Middle frontal gyrus (tissue), 1 donor: ENCODE data around the gene GHRH.

ENCODE experiments used
- DNase-seq: peaks from one replicate; pipeline ENCODE4 v3.0.0-alpha.2; 2015; ENCODE audit warnings: low spot score; ENCODE audit errors: extremely low spot score

Gene GHRH

DNA sequence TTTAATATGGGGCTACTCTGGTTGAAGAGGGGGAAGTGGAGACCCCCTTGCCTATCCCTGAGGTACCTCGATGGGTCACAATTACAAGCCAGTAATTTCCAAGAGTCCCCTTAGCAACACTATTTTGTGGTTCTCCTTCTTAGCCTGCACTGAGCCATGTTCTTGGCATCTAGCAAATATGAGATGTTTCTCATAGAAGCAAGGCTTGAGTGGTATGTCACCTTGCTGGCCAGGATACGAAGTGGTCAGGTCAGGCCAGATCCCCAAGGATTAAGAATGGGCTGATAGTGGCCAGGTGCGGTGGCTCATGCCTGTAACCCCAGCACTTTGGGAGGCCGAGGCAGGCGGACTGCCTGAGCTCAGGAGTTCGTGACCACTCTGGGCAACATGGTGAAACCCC lies 2.1 kb upstream of the GHRH start:
- no peak for DNase-seq

DNA sequence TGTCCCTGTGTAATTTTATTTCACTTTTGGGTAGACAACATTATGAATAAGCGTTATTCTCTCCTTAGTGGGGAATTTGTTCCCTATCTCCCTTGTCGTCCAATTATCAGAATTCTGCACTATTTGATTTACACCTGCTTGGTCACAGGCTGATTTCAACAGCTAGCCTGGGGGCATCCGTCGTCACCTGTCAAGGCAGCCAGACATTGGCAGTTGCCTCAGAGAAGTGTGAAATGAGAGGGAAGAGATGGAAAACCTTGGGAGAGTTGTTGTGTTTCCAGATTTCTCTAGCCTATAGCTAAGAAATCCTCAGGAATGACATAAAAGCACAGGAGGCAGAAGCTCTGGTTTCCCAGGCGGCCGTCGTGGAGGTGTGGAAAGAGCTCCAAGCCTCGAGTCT lies 891 bp upstream of the GHRH start:
- DNase-seq: no peak

DNA sequence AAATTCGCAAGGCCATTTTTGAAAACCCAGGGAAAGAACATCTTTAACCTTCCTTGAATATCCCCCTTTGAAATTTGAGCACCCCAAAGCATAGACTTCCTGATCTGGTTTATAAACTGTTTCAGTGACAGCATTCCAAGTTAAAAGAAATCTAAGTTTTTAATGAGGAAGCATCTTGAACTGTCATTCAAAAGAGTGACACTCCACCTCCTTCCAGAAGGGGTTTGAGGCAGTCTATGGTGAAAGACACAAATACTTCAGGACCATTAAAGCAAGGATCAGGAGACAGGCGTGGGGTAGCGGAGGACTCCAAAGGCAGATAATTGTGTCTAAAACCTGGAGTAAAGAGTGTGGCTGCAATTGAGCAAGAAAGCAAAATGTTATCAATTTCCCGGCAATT lies 691 bp downstream of the GHRH start:
- no peak for DNase-seq

DNA sequence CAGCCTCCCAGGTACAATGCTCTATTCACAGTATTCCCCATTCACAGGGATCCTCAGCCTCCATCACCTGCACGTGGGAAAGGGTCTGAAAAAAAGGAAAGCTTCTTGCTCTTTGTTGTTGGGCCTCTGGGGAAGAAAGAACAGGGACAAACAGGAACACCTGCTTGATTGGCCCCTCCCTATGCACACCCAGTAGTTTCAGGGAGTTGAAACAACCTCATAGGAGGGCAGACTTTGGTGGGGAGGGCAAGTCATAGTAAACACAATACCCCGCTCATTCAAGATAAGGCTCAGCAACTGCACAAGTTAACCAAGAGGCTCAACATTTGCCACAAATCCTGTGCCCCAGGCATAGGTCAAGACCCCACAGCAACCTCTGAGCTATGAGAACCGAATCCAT lies 1.7 kb downstream of the GHRH start:
- no peak for DNase-seq

DNA sequence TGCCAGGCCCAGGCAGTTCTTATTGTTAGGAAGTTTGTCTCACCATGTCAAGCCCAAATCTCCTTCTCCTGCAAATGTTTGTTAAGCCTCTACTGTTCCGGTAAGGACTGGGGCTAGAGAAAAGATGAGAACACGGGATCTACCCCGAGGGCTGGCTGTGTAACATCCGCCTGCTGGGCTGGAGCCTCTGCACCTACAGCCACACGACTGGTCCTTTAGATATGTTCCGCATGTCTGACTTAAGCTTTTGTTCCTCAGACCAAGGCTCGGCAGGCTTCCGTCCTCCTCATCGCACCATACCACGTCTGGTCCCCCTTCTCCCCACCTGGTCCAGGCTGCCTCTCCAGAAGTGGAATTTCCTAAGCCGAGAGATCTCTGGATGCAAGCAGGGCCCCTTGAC lies 2.6 kb downstream of the GHRH start:
- DNase-seq: no peak

DNA sequence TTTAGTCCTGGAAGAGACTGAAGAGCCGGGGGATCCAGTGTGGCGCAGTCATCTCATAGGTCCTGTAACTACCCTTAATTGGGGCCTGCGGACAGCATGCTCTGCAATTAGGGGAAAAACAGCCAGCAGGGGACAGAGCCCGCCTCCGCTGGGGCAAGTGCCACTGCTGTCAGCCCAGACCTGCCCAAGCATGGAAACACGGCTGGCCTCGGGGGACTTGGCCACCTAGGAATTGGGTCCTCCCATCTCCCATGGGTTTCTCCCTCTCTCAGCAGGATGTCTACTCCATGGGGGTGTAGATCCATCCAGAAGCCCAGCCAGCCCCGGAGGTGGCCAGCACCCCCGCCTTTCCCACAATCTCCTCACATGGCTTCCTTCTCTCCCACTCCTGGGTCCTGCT lies 3.6 kb downstream of the GHRH start:
- DNase-seq: no peak

DNA sequence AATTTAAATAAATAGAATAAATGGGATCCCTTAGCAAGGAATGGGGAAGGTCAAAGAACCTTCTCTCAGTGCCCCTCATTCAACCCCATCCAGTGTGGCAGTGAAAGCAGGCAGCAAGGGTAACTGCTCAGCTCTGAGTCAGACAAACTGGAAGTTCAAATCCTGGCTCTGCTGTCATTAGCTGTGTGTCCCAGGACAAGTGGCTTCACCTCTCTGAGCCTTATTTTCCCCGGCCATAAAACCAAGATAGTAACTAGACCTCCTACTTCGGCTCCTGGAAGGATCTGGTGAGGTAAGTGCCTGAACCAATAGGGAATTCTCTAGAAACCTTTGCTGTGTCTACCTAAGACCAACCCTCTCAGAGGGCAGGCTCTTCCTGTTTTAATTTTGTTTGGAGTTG lies 4.1 kb downstream of the GHRH start:
- DNase-seq: no peak

DNA sequence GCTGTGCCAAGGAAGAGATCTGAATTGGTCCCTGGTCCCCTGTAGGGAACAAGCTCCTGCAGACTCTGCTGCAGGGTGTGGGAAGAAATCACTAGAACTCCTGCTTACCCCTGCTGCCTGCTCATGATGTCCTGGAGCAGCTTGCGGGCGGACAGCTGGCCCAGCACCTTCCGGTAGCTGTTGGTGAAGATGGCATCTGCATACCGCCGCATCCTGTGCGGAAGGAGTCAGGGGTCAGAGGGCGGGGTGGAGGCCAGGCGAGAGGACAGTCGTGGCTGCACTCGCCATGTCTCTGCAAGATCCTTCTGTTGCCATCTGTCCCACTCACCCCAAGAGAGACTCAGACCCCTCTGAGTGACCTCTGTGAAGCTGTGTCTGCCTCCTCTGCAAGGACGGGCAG lies 5.3 kb downstream of the GHRH start:
- no peak for DNase-seq

DNA sequence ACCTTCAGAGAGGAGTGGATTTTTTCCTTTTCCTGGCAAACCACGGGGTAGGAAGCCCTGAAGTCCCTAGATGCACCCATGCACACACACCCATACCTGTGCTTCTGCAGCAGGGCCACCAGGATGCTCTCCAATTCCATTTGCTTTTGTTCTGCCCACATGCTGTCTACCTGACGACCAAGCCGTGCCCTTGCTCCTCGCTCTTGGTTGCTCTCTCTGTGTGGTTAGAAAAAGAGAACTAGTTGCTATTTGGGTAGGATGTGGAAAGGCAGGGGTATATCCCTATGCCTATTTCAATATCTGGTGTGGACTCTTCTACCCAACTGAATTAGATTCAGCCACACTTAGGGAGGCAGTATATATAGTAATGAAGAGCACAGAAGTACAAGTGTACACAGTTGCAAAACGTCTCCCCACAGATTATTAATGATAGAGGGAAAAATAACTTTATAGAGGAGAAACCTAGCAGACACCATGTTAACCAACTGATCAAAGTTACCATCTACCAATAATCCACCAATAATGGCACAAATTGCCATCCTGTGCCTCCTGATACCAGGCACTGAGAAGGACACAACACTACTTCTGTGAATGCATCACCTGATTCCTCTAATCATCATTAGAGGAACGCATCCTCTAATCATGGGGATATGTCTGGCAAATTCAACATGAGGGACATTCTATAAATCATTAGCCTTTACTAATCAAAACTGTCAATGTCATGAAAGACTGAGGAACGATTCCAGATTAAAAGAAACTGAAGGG lies 7.3 kb downstream of the GHRH start:
- no peak for DNase-seq

DNA sequence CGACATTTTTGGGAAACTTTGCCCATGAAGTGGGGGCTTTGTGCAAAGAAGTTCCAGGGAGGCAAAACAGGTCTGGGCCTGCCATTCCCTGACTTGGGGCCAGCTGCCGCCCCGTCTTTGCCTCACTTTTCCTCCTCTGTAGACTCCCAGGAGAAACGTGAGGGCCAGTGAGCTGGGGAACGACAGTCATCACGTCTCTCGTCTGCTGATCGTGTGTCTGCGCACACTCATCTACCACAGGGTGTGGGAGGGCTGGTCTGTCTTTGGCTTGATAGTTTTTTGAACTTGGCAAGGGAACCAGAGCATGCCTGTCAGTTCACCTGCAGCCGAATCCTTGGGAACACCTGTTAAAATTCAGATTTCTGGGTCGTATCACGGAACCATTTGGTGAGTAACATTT lies 8.5 kb downstream of the GHRH start:
- DNase-seq: no peak

DNA sequence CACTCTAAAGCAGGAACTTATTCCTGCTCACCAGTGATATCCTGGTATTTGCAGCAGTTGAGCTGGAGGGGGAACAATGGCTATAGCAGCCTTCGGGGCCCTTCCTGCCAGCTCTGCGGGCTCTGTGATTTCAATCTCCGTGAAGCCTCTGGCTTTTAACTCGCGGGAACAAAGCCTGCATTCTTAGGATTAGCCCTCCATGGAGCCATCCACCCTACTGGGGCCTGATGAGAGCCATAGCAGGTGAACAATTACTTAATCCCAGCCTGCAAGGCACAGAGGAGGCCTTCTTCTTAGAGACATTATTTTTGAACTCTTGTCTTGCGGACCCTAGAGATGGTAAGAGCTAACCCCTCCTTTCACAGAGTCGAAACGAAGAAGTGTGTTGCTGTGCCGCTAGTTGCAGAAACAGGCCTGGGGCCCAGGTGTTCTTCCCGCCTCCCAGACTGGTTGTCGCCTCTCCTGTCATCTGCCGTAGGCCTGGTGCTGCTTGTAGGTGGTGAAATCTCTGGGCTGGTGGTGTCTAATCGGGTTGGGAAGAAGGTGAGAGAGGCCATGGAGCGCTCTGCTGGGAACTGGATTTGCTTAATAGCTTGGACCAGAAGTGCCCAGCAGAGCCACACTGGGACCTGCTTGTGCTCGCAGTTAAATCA lies 9.7 kb downstream of the GHRH start:
- no peak for DNase-seq

DNA sequence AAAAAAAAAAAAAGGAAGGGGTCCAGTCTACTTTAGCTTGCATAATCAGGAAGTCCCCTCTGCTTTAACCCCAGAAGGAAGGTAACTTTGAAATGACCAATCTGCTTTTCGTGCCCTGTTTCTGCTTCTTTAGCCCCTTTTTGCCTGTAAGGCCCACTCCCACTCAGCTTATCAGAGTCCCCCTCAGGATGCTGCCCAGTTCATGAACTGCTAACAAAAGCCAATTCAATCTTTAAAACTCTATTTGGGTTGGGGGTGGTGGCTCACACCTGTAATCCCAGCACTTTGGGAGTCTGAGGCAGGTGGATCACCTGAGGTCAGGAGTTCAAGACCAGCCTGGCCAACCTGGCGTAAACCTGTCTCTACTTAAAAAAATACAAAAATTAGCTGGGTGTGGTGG lies 12.3 kb downstream of the GHRH start:
- no peak for DNase-seq

DNA sequence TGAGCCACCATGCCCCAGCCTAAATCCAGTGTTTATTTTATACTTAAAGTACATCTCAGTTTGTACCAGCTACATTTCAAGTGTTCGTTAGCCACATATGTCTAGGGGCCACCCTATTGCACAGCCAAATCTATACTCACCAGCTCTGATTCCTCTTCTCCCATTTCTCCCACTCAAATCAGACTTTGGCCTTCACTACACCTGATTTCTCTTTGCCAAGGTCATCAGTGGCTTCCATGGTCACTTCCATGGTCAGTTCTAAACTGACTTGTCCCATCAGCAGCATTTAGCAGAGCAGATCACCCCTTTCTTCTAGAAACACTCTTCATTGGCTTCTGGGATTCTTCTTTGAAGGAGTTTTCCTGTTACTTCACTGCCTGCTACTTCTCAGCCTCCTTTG lies 14.1 kb downstream of the GHRH start:
- DNase-seq: no peak

DNA sequence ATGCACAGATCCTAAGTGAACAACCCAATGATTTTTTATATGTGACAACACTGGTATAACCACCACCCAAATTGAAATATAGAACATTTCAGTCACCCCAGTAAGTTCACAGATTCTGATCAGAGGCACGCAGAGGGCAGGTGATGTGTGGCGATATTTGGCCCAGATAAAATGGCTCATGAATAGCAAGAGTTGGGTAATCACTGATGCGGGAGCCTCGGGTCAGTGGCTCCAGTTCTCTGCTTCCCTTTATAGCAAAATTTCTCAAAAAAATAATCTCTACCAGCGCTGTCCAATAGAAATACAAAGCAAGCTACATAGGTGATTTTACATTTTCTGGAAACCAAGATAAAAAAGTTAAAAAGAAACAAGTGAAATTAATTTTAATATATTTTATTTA lies 14.9 kb downstream of the GHRH start:
- DNase-seq: no peak

DNA sequence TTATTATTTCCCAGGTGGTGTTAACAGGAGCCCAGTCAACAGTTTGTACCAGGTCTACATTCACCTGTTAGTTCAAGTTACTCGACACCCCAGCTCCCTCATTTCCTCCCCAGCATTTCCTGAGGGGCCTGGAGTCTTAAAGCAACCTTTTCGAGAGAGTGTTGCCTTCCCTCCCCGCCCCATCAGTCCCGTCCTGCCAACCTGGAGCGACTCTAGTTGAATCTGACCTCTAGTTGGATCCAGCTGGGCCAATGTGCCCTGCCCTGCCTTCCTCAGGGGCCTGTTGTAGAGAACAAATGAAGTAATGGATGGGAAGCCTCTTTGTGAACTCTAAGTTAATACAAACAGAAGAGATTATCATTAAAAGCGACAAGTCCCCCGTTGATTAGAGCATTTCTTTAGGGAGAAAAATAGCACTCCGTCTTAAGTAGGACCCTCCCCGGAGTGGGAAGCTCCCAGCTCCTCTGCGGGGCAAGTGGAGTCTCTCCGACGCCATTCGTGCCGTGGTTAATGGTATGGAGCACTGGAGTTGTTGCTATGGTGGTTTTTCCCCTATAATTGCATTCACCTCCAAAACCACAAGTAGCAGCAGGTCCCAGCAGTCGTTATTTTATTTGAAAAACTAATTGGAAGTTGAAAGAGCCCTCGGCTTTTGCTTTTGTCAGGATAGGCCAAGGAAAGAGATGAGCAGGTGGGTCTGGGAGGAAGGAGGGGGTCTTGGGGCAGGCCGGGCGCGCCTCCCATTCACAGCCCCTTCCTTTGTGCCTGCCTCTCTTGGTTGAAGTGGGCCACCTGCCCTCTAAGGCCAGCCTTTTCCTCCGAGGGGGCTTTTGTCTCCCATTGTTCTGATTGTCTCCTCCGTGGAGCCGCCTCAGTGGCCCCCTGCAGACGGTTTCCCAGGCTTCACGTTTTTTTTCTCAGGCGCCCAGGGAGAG lies 16.1 kb downstream of the GHRH start:
- no peak for DNase-seq

DNA sequence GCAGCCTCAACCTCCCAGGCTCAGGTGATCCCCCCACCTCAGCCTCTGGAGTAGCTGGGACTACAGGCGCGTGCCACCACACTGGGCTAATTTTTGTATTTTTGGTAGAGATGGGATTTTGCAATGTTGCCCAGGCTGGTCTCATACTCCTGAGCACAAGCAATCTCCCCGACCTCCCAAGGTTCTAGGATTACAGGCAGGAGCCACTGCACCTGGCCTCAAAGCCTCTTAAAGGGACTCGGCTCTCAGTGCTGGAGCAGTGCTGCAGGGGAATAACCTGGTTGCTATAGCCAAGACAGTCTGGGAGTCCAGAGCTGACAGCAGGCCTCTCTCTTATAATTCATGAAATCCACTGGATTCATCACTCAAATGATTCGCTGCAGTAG lies 17.0 kb downstream of the GHRH start:
- DNase-seq: no peak

DNA sequence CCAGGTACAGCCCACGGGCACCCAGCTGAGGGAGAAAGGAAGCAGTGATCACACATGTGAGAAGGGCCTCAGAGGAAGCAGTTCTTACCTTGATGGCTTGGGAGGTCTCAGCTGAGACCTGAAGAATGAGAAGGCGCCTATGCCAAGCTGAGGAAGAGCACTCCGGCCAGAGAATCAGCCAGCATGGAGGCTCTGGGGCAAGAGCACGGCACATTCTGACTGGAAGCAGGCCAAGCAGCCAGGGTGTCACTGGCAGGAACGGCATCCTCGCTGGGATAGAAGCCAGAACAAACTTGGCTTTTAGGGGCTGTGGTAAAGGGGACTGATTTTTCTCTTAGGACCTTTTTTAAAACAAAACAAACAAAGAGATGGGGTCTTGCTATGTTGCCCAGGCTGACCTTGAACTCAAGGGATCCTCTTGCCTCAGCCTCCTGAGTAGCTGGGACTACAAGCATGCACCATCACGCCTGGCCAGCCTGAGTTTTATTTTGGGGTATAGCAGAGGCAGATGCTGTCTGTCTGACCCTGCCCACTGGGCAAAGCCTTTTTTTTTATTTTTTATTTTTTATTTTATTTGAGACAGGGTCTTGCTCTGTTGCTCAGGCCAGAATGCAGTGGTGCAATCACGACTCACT lies 17.6 kb downstream of the GHRH start:
- no peak for DNase-seq

DNA sequence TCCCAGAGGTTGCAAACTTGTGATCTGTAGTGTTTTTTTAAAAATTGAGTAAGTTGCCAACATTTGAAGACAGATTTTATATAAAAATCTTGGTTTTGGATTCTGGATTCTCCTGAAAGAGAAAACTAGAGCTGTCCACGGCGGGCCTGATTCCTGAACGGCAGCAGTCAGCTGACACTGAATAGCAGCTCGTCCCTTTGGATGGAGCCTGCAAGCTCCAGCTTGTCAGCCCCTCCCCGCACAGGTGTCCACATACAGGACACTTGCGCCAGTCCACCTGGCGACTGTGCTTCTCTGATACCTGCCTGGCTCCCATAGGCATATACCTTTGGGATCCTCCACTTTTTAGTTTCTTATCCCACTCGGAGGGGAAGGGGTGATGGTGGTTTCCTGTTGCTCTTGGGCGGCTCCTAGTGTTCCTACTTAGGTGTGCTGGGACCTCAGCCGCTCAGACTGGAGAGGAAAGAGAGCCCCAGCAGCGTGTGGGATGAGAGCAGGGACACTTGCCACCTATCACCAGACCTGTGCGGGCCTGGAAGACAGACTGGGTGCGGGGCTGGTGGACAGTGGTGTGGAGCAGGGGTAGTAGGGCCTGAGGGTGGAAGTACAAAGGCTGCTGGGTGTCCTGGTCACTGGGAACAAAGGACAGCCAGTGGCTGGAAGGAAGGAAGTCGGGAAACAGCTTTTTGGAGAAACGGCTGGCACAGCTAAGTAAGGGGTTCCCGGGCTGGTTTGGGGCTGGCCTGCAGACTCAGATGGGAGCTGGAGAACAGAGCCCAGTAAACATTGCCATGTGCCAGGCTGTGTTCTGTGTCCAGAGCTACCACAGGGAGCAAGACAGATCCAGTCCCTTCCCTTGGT lies 18.3 kb downstream of the GHRH start:
- DNase-seq: no peak

DNA sequence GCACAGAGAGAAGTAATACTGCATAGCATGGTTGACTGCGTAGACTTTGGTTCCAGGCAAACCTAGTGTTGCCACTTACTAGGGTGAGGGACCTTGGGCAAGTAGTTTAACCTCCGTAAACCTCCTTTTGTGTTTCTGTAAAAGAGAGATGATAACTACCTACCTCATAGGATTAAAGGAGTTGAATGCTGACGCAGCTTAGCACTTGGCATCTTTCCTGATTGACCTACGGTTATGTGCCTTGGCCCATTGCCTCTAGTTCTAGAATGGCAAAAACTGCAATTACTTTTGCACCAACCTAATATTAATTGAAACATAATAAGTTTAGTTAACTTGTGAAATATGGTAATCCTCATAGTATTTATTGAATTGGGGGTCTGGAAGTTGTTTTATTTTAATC lies 19.1 kb downstream of the GHRH start:
- no peak for DNase-seq

DNA sequence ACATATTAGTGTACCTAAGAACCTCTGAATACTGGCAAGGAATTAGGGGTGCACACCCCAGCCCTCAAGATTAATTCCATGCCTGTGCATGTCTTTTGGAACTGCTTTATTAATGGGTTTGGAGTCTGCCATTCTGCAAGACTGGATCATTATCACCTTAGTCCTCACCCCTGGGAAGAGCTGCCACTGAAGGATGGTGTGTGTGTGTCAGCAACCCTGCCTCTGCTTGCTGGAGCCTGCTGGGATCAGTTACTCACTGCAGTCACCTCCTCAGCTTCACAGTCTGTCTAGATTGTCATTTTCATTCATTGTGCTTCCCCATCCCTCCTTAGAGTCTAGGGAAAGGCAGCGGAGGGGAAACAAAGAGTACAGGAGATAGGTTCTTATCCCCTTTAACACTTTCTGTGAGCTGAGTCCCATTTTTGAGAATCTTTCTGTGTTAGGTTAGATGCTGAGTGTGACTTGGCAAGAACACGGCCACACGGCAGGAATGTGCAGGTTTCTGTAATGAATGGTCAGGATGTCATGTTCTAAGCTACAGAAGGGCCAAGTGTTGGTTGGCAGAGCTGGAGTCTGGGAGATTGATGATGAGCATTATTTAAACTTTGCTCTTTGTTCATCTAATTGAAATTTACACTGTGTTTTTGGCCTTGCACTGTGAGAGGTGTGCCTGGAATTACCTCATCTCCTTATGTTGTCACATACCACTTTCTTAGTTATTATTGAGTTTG lies 21.1 kb downstream of the GHRH start:
- DNase-seq: no peak
